T-helper 2 cell treated with Interferon-gamma antibody and Interleukin-4, amounts not matched to agents 100 ng/mL and 5 ng/mL, for 36 hours (primary cell): Measurements from ENCODE around the gene PDE6B. TPM values are rescaled to one million over a fixed set of nuclear protein-coding genes. Genes with fewer than 3 reads are reported as not detected.

ENCODE experiments used
- intact Hi-C: fragments of 100-400 bp; cut with micrococcal nuclease; formaldehyde crosslinking; loops from one replicate; pipeline ENCODE4 v1.15.1; 2023
- total RNA-seq: library from RNA; stranded (reverse); gene quantifications from 2 replicates; pipeline ENCODE4 v1.2.3, GENCODE V29; 2022

PDE6B gene
- total RNA-seq, 1 donor from 2014 or later: 13.5 TPM

DNA sequence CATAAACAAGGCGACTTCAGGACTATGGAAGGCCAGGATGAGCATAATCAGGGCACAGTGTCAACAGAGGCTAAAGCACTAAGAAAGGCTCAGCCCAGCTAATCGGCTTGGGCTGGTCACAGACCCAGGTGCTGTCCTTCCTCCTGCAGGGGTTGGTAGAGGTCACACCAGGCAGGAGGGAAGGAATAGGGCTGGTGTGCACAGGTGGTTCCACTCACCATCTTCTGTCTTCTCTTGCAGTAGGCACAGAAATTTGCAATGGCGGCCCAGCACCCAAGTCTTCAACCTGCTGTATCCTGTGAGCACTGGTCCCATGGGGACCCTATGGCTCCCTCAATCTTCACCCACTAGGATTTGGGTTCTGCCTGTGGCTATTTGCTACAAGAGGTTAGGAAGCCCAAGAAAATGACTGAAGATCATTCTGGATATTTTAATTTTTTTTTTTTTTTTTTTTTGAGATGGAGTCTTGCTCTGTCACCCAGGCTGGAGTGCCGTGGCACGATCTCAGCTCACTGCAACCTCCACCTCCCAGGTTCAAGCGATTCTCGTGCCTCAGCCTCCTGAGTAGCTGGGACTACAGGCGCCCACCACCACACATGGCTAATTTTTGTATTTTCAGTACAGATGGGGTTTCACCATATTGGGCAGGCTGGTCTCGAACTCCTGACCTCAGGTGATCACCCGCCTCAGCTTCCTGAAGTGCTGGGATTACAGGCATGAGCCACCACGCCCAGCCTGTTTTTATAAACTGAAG is 44.6 kb downstream of the PDE6B start:
- intact Hi-C loops: loop anchor here (5.0 kb wide), 1 partner anchor 548 kb away; the partner anchor contains the start of gene ZNF718

DNA sequence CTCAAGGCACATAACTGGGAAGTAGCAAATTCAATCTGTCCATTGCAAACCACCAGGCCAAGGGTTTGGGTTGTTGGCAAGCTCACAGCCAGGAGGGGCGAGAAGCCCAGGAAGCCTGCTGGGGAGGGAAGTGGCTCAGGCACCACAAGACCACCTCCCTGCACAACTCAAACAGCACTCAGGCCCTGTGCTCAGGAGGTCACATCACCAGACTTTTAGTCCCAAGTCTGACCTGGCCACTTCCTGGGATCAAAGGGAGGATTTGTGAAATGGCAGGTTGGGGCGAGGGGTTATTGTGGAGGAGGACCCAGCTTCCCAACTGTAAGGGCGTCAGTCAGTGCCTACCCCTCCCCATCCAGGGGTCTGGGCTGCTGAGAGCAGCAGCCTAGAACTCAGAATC is 46.4 kb downstream of the PDE6B start:
- intact Hi-C loops: loop anchor here (5.0 kb wide), 1 partner anchor 549 kb away; the partner anchor contains the start of gene ZNF718

DNA sequence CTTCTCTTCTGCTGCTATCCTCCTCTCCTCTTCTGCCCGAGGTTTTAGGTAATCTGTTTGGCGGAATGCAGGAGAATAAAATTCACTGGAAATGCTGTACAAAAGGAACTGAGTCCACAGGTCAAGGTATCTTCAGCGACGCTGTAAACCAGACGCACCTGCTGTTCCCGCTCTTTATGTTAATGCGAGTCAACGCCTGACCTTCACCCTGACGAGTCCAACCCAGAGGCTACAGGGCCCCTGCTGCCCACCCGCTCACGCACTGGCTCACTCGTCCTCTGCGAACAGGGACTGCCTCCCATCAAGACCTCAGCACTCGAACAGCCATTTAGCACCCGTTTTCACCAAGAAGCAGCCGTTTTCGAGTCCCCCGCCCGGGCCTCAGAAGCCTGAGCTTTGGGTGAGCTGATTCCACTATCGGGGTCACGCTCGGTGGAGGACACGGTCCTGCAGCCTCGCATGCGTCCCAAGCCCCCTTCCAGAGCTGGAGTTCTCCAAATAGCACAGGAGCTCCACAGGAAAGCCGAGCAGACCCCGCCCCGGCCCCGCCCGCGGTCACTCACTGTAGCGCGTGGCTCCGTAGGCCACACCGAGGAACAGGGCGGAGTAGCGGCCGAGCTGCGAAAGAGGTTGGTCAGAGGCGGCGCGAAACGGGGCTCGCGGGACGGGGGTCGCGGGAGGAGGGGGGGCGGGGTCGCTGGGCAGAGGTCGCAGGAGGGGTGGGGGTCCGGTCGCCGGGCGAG is 48.1 kb downstream of the PDE6B start:
- intact Hi-C loops: loop anchor here (1.0 to 5.0 kb wide), 10 partner anchors 9 to 673 kb away; partner anchors contain the start of genes FGFRL1, PCGF3, PIGG and UVSSA

DNA sequence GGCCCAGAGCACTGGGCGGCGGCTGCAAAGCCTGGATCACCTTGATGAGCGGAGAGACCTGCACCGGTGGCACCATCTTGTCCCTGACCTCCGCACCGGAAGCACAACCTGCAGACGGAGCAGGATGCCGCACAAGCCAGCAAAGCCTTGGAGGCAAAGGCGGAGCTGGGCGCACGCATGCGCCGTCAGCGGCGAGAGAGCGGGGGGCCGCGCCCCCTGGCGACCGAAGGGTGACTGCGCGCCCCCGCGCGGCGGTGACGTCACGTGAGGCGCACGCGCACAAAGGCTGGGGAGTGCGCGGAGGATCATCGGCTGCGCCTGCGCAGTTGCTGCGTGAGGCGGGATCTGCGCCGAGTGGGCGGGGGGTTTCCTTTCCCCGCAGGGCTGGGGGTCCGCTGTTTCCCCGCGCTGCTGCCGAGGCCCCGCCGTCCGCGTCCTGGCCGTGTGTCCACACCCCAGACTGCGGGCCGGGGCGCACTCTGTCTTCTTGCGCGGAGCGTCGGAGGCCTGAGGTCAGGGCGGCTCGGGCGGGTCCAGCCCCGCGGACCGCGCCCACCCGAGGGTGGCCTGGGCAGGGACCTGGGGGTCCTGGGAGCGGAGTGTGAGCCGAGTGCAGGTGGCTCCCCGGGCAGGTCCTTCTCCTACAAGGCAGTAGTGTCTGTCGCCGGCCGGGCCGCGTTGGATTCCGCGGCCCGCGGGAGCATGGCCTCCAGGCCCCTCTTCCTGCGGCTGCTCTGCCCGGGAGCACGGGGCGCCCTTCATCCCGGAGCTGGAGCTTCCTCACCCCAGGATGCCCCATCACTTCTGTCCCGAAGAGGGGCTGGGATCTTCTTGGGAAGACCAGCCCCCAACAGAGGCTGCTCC is 49.0 kb downstream of the PDE6B start, which contains the start of the genes ATP5ME and MYL5:
TSS of gene ATP5ME (minus strand) at position 105 of the 864 bp plus-strand sequence. CDS start at position 76, 29 bp downstream.
TSS of gene MYL5 (plus strand) at position 371 of the 864 bp plus-strand sequence. CDS start 3,485 bp downstream, outside the sequence.
- intact Hi-C loops: loop anchor here (1.0 to 5.0 kb wide), 10 partner anchors 10 to 672 kb away; partner anchors contain the start of genes FGFRL1, PCGF3, PIGG and UVSSA

GRCh38 chr4:675036-675882 is 49.9 kb downstream of the PDE6B start:
- intact Hi-C loops: loop anchor here (2.0 kb wide), 6 partner anchors 30 to 672 kb away; partner anchors contain the start of genes FGFRL1, PCGF3 and UVSSA

DNA sequence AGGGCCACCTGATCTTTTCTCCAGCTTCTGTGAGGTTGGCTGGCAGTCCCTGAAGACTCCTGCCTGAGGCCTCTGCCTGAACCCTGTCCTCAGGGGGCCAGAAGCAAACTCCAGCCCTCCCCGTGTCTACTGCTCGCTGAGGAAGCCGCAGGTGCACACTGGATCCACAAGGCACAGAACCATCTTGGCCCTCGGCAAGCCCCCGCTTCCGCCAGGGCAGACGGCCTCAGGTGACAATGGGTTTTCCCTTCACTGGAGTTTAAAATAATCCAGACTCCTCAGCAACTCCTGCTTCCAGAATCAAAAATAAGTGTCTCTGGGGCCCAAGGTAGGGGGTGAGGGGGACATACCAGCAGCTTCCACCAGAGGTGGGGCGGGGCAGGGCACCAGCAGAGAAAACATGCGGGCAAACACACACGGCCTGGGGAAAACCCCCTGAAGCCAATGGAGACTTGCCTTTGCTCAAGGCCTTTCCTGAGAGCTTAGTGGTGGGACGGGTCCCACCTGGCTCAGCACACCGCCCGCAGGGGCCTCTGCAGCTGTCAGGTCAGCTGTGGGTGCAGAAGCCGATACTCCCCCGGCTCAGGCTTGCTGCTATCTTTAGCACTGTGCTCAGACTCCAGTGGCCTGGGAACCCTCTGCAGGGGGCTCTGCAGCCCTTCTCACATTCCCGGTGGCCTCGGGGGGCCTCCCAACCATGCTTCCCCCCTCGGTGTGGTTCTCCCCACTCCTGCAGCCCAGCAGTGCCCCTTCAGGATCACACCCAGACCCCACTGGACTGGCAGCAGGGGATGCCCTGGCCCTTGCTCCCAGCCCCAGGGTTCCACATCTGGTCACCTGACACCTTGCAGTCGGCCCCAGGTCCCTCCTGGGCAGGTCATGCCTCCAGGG is 50.9 kb downstream of the PDE6B start:
- intact Hi-C loops: loop anchor here (2.0 kb wide), 6 partner anchors 29 to 671 kb away; partner anchors contain the start of genes FGFRL1, PCGF3 and UVSSA

DNA sequence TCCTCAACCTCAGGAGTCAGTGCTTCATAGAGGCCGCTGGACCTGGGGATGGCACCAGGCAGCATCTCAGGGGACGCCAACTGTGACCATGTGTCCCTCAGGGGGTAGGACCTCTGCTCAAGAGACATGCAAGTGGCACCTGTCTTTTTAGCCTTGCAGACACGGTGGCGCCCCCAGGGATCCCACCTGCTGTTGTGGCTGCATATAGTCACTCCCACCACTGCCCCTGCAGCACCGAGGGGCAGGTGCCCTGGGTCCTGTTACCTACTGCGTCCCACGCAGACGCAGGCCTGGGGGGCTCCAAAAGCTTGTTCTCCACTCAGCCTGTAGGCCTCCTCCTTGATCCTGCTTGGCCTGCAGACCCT is 51.5 kb downstream of the PDE6B start:
- intact Hi-C loops: no loop called here

DNA sequence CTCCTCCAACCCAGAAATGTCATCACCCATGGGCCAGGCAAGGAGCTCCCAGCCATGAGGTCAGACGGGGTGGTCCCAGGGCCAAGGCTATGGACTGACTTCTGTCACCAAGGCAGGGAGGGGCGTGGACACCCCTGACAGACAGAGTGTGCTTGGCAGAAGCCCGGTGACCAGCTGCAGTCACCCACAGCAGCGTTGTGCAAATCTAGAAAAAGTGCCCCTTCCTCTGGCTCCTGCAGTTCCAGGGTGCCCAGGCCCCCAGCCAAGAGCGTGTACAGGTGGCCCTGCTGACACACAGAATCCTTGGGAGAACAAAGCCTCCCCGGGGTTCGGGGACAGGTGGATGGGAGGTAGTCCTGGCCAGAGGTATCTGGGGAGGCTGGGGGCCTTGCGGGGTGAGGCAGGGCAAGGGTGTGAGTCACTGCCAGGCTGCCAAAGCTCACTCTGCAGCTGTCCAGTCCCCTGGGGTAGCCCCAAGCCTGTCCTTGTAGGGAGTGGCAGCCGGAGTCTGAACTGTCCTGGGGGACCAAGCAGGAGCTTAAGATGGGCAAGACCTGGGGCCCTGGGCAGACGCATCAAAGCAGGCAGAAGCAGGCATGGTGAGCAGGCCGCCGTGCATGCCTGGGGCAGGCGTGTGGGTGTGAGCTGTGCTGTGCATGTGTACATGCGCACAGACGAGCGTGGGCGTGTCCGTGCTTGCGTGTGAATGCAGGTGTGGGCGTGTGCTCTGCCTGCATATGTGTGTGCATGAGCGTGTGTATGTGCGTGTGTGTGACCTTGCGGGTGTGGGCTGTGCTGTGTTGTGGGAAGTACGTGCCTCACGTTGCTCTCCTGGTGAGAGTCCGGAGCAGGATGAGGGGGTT is 52.3 kb downstream of the PDE6B start:
- intact Hi-C loops: no loop called here

DNA sequence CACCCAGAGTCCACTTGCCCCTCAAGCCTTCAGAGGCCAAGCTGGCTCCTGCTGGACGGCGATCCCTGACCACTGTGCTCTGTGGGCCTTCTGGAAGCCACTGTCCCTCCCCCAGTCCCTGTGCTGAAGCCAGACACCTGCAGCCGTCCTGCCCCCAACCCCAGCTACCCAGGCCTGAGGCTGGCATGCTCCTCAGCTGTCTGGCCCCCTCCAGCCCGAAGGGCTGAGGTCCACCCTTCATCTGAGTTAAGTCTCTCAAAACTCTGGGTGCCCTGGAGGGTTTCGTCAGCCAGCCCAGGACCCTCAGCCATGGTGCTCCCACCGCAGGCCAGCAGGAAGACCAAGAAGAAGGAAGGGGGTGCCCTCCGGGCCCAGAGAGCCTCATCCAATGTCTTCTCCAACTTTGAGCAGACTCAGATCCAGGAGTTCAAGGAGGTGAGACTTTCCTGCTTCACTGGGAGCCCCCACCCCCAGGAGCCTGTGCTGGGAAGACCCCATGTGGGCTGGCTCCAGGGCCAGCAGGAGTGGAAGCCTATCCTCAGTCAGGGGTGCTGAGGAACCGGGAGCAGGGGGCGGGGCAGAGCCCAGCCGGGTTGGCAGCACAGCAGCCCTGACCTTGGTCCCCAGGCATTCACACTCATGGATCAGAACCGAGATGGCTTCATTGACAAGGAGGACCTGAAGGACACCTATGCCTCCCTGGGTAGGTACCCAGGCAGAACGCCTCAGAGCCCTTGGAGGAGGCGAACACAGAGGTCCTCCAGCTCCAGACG is 53.1 kb downstream of the PDE6B start:
- intact Hi-C loops: no loop called here

DNA sequence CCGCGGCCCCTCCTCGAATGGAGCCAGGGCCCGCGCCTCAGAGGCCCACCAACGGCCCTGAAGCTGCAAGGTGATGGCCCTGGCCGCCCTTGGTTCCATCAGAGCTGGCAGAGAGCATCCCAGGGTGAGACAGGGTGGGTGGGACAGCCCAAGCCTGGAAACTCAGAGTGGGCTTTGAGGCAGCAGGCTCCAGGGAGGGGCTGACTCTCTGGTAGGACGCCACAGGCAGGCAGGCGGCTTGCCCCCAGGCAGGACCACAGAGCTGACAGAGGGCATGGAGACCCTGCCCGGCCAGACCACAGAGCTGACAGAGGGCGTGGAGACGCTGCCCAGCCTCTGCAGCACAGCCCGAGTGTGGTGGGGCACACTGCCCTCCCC is 53.7 kb downstream of the PDE6B start:
- intact Hi-C loops: no loop called here

DNA sequence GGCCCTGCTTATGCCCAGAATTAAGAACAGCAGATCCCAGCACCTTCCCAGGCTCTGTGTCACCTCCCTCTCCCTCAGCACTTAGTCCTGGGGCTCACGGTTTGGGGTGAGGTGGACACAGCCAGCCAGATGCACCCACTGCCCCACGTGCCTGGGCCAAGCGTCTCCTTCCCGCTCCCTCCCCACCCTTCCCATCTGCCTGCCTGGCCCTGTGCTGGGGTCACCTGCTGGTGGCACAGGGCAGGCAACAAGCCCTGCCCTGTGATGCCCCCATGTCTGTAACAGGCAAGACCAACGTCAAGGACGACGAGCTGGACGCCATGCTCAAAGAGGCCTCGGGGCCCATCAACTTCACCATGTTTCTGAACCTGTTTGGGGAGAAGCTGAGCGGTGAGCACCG is 54.3 kb downstream of the PDE6B start:
- intact Hi-C loops: no loop called here

- intact Hi-C loops: no loop called here
Measured at GRCh38 chr4:680091-680490, 54.7 kb downstream of the PDE6B start.

DNA sequence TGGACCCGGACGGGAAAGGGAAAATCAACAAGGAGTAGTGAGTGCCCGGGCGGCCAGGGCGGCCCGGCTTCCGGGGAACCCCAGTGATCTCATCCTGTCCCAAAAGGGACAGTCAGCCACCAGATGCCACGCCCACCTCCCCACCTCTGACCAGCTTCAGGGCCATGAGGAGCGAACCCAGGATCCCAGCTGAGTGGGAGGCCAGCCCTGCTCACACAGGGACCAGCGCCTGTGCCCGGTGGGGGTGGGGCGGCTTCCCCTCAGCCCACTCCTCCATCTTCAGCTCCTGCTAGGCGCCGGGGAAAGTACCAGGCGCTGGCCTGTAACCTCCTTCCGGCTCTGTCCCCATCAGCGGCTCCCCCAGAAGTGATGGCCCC is 55.2 kb downstream of the PDE6B start:
- intact Hi-C loops: no loop called here

DNA sequence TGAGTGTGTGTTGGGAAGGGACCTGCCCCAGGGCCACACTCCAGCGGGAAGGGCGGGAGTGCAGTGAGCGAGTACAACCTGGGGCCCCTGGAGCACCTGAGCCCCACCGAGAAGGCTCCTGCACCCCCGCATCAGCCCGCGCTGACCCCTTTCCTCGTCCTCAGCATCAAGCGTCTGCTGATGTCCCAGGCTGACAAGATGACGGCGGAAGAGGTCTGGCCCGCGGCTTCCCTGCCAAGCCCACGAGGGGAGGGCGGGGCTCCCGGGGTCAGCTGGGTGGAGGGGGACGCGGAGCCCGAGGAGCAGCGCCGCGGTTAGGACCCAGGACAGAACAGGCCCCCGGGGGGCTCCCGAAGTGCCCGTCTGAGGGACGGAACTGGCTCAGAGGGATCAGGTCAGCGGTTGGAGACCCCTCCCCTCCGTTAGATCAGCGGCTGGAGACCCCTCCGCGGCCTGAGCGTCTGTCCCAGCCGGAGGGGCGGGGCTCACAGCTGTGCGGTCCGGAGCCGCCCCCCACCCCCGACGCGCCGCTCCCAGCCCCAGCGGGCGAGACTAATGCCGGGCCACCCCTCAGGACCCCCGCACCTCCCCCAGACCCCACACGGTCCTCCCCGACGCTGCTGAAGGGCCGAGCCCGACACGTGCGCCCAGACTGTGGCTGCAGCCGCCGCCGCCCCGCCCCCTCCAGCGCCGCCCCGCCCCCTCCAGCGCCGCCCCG is 55.7 kb downstream of the PDE6B start:
- intact Hi-C loops: loop anchor here (1.0 kb wide), 1 partner anchor 24 kb away; the partner anchor contains the start of gene PCGF3

DNA sequence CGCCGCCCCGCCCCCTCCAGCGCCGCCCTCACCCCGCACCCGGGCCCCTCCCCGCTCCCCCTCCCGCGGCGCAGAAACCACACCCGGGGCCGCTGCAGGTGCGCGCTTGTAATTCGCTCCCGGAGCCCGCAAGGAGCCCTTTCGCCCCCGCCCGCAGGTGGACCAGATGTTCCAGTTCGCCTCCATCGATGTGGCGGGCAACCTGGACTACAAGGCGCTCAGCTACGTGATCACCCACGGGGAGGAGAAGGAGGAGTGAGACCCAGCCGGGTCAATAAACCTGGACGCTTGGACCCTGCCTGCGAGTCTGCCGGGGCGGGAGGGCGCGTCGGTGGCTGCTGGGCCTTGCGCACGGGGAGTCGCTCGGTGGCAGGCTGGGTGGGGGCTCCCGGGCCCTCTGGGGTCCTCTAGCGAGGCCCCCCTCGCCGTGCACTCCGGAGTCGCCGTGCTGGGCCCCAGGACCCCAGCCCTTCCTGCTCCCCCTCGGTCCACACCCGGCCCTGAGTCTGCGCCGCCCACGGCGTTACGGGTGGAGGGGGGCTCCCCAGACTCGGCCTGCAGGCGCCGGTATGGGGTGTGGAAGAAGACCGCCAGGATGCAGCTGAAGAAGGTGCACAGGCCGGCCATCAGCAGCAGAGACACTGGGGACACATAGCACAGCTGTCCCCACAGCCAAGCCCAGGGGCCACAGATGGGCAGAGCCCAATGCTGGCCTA is 56.5 kb downstream of the PDE6B start:
- intact Hi-C loops: loop anchor here (1.0 kb wide), 1 partner anchor 23 kb away; the partner anchor contains the start of gene PCGF3
